Fibroblast of skin of back (primary cell): ENCODE data around the gene ACOT11.

Experiments
- DNase-seq: peaks from one replicate; pipeline ENCODE4 v3.0.0-alpha.2; 2013

ACOT11 gene

GRCh38 chr1:54538538-54538937 lies 9.5 kb upstream of the ACOT11 start:
- DNase-seq = no peak

GRCh38 chr1:54540582-54541295 lies 7.3 kb upstream of the ACOT11 start:
- no peak for DNase-seq

- peak; percentile 44 for DNase-seq
Measured at GRCh38 chr1:54542120-54542961, 5.7 kb upstream of the ACOT11 start.

- DNase-seq = peak; percentile 7
Measured at GRCh38 chr1:54542962-54543539, 5.0 kb upstream of the ACOT11 start.

GRCh38 chr1:54543729-54544496 lies 4.1 kb upstream of the ACOT11 start:
- DNase-seq = peak; percentile 77

- DNase-seq = no peak
Measured at GRCh38 chr1:54545916-54546635, 2.0 kb upstream of the ACOT11 start.

- no peak for DNase-seq
Measured at GRCh38 chr1:54546651-54547401, 1.2 kb upstream of the ACOT11 start.

- no peak for DNase-seq
Measured at GRCh38 chr1:54548389-54549044, 489 bp downstream of the ACOT11 start.

GRCh38 chr1:54549181-54549924 lies 1.3 kb downstream of the ACOT11 start:
- no peak for DNase-seq

GRCh38 chr1:54551891-54552290 lies 3.9 kb downstream of the ACOT11 start:
- DNase-seq = no peak

- DNase-seq = no peak
Measured at GRCh38 chr1:54553602-54554313, 5.7 kb downstream of the ACOT11 start.

GRCh38 chr1:54556110-54556509 lies 8.1 kb downstream of the ACOT11 start:
- no peak for DNase-seq

GRCh38 chr1:54557671-54558355 lies 9.8 kb downstream of the ACOT11 start:
- no peak for DNase-seq

GRCh38 chr1:54558434-54559030 lies 10.5 kb downstream of the ACOT11 start:
- no peak for DNase-seq

- no peak for DNase-seq
Measured at GRCh38 chr1:54559111-54559548, 11.1 kb downstream of the ACOT11 start.

GRCh38 chr1:54559771-54560231 lies 11.8 kb downstream of the ACOT11 start:
- no peak for DNase-seq

- no peak for DNase-seq
Measured at GRCh38 chr1:54564312-54565112, 16.5 kb downstream of the ACOT11 start.
